HL-60 (cell line): ENCODE results near the gene IFNLR1.

Experiments
- CTCF ChIP-seq: IDR thresholded peaks from one replicate; pipeline ENCODE4 v1.5.1; 2011; ENCODE audit warnings: low read length, control low read depth, inconsistent platforms; ENCODE audit not compliant: insufficient read depth
- POLR2AphosphoS5 ChIP-seq: IDR thresholded peaks from 2 replicates; pipeline ENCODE4 v1.6.1; 2012; ENCODE audit warnings: low read depth

- TF ChIP-seq CTCF (no peak), POLR2AphosphoS5 (no peak)
Observed at GRCh38 chr1:24117722-24118409, 69.2 kb downstream of the IFNLR1 start.
